K562 (cell line): ENCODE measurements around the gene ACOT4.

Experiments used
- E2F5 ChIP-seq: sonication (generic); formaldehyde crosslinking; IDR thresholded peaks from 2 replicates; pipeline ENCODE4 v1.8.0; 2022; ENCODE audit warnings: mild to moderate bottlenecking, missing genetic modification reagents
- FOXA1 ChIP-seq: fragments of 450-650 bp; IDR thresholded peaks from 2 replicates; pipeline ENCODE4 v1.6.1; 2016; ENCODE audit warnings: mild to moderate bottlenecking, borderline replicate concordance
- FOXP1 ChIP-seq: sonication (generic); formaldehyde crosslinking; IDR thresholded peaks from 2 replicates; pipeline ENCODE4 v1.8.0; 2022; ENCODE audit warnings: mild to moderate bottlenecking, missing genetic modification reagents
- JUND ChIP-seq, 2 experiments: IDR thresholded peaks; 2 replicates in 1 of 2; 3 replicates in 1 of 2; pipeline ENCODE4 v1.6.1; 2011; ENCODE audit warnings: borderline replicate concordance in 2 of 2, low read depth in 2 of 2, low read length in 2 of 2, improper control_type of control experiment in 1 of 2, missing biosample characterization in 1 of 2, missing genetic modification characterization in 1 of 2, missing genetic modification reagents in 1 of 2
- KDM1A ChIP-seq, 2 experiments: fragments of 450-650 bp; IDR thresholded peaks; 2 replicates each; pipeline ENCODE4 v1.6.1; 2016; ENCODE audit warnings: mild to moderate bottlenecking in 2 of 2
- KLF10 ChIP-seq: fragments of 250-450 bp; sonication (Bioruptor Pico); IDR thresholded peaks from 2 replicates; pipeline ENCODE4 v1.6.1; 2021; ENCODE audit warnings: matching md5 sums
- MITF ChIP-seq: IDR thresholded peaks from 2 replicates; pipeline ENCODE4 v1.6.1; 2014; ENCODE audit warnings: antibody characterized with exemption
- TAF1 ChIP-seq: IDR thresholded peaks from 2 replicates; pipeline ENCODE4 v1.6.1; 2011; ENCODE audit warnings: mild to moderate bottlenecking, low read length, moderate library complexity; ENCODE audit not compliant: insufficient read depth, control insufficient read depth, severe bottlenecking; ENCODE audit errors: extremely low read depth
- ZNF274 ChIP-seq: IDR thresholded peaks from 2 replicates; pipeline ENCODE4 v1.6.1; 2011; ENCODE audit warnings: low read depth, mild to moderate bottlenecking, low read length, moderate library complexity, borderline replicate concordance
- TF ChIP-seq, protein P1 (sequence below), 3 experiments: fragments of 200-800 bp in 1 of 3; sonication (Bioruptor generic) in 1 of 3; sonication (generic) in 1 of 3; formaldehyde crosslinking in 1 of 3; IDR thresholded peaks; 2 replicates each; pipeline versions ENCODE4 v1.6.1 to v1.8.0; 2016 to 2022; ENCODE audit warnings: mild to moderate bottlenecking in 2 of 3, missing compliant biosample characterization in 2 of 3, missing genetic modification characterization in 2 of 3, missing genetic modification reagents in 1 of 3

DNA sequence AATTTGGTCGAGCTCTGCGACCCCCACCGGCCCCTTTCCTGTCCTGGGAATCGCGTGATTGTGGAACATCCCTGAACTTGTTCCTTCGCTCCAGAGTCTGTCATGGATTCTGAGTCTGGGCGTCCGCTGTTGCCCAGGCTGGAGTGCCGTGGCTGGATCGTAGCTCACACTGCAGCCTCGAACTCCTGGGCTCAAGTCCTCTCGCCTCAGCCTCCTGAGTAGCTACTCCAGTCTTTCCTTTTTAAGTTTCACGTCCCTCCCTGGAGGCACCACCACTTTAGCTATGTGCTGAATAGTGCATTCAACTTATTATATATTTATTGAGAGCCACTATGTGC lies 21.3 kb downstream of the ACOT4 start:
- TF ChIP-seq KLF10 (no peak), TAF1 (no peak), FOXP1 (CRISPR knock-in tag) (no peak), ZNF274 (no peak), MITF (no peak), JUND (IDR thresholded peaks at IDR 0.05; ENCODE audit: borderline replicate concordance, low read depth, low read length) (no peak), JUND (tag; IDR thresholded peaks at IDR 0.05; ENCODE audit: borderline replicate concordance, low read depth, low read length) (no peak), FOXA1 (no peak), KDM1A (IDR thresholded peaks at IDR 0.05) (no peak), E2F5 (no peak)
- TF ChIP-seq, protein P1, sequence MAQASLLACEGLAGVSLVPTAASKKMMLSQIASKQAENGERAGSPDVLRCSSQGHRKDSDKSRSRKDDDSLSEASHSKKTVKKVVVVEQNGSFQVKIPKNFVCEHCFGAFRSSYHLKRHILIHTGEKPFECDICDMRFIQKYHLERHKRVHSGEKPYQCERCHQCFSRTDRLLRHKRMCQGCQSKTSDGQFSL (CRISPR knock-in tag; IDR thresholded peaks at IDR 0.05): no peak
- TF ChIP-seq, protein P1 (tag; IDR thresholded peaks at IDR 0.05): no peak
